Aorta (tissue), 5 donors: ENCODE results near the gene IRF3. TPM values are rescaled to one million over a fixed set of nuclear protein-coding genes. Genes with fewer than 3 reads are reported as not detected.
A peak's percentile ranks its signal among the peaks of the same experiment; 100 is the strongest.
"Not testable (repeated sequence)": the region's sequence is repeated elsewhere in the genome, so short reads cannot be mapped to it uniquely, and the experiment has no call there.

Experiments
- ATAC-seq: fragments of 200-7000 bp; cut with Tn5 transposase; one replicate; pipeline ENCODE4 v1.9.1; 2022; ENCODE audit warnings: moderate library complexity; ENCODE audit not compliant: low FRiP score
- DNase-seq, 2 donors: peaks; one replicate each; pipeline ENCODE4 v3.0.0-alpha.2; 2020
- H3K27ac ChIP-seq, 2 donors: one replicate each; pipeline ENCODE4 v1.5.1; 2013; ENCODE audit warnings: low read length in 2 of 2, mild to moderate bottlenecking in 2 of 2, moderate library complexity in 2 of 2, control low read depth in 1 of 2, inconsistent platforms in 1 of 2, low read depth in 1 of 2
- H3K27me3 ChIP-seq, 2 donors: one replicate each; pipeline ENCODE4 v1.6.1; 2013; ENCODE audit warnings: control low read depth in 1 of 2, low read length in 1 of 2, mild to moderate bottlenecking in 1 of 2, moderate library complexity in 1 of 2; ENCODE audit not compliant: insufficient read depth in 2 of 2, control insufficient read depth in 1 of 2
- H3K36me3 ChIP-seq, 2 donors: one replicate each; pipeline ENCODE4 v1.6.1; 2013; ENCODE audit warnings: control low read depth in 1 of 2, low read length in 1 of 2, mild to moderate bottlenecking in 1 of 2; ENCODE audit not compliant: insufficient read depth in 2 of 2, control insufficient read depth in 1 of 2
- H3K4me1 ChIP-seq, 2 donors: one replicate each; pipeline ENCODE4 v1.6.1; 2013; ENCODE audit warnings: low read length in 2 of 2, control low read depth in 1 of 2, mild to moderate bottlenecking in 1 of 2, moderate library complexity in 1 of 2; ENCODE audit not compliant: insufficient read depth in 2 of 2, control insufficient read depth in 1 of 2
- H3K4me3 ChIP-seq, 2 donors: one replicate each; pipeline ENCODE4 v1.5.1; 2013; ENCODE audit warnings: low read length in 2 of 2, control low read depth in 1 of 2, mild to moderate bottlenecking in 1 of 2
- H3K9me3 ChIP-seq: one replicate; pipeline ENCODE4 v1.6.1; 2013; ENCODE audit warnings: mild to moderate bottlenecking, low read length; ENCODE audit not compliant: control insufficient read depth
- WGBS, 2 donors: extraction: QIAGEN DNeasy Blood & Tissue Kit; methylation state at CpG; one replicate each; pipeline ENCODE4 v1.1.7; 2013; 5-methylcytosine and 5-hydroxymethylcytosine counted together
- intact Hi-C, 2 donors: fragments of 100-400 bp; cut with DNase I; formaldehyde crosslinking; loops; one replicate each; pipeline versions ENCODE4 v1.14.2 to v1.15.0; 2022
- polyA plus RNA-seq, 2 donors: library from polyadenylated mRNA; stranded (reverse); fragments of 200-250 nt; gene quantifications; one replicate each; pipeline ENCODE4 v1.2.3, GENCODE V29; 2013
- total RNA-seq, 2 donors: library from RNA; stranded (reverse); fragmentation: NEBNext Ultra II Directional; extraction: Animal tissue kit (Norgen Biotek cat#: 25700); gene quantifications; one replicate each; pipeline ENCODE4 v1.2.1, GENCODE V29; 2021
- donor health status: healthy with polysubstance abuse.
- donor health status: Bipolar disorder and iron deficiency.
- donor health status: DM: no; HTN: no; CAD: no.
- donor health status: DM: no; HTN: no; CAD: no.
- donor health status: DM: yes; HTN: yes; CAD: no.

IRF3 gene
- total and polyA plus RNA-seq, 4 donors = 37.8 to 278 (median 68.2) TPM

DNA sequence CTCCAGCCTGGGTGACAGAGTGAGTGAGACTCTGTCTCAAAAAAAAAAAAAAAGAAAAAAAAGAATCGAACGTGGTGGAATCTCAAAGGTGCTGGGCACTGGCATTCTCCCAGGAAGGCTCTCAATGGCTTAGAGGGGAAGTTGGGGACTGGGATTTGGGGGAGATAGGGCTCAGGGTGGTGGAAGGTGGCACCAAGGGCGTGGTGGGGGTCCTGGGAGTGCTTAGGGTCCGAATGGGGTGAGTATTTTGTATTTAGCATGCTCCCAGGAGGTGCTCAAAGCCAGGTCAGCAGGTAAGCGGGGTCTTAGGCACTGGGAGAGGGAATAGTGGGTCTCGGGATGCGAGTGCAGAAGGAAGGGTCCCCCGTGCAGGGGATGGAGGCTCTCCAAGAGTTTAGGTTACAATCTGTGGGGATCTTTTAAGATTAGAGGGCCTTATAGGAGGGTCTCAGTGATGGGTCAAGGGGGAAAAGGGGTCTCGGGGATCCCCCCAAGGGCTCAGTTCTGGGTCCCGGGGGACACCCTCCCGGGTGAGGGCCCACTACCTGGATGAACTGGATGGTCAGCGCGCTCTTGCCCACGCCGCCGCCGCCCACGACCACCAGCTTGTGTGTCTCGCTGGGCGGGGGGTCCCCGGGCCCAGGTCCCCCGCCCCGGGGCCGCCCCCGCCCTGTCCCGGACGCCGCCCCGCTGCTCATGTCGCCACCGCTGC is 26.1 kb downstream of the IRF3 start:
- intact Hi-C loops = loop anchor here (2.0 kb wide), 2 partner anchors 43 to 47 kb away; no protein-coding TSS in a partner anchor
- no peak for DNase-seq
- ATAC-seq = no peak
- peak overlapping the region; percentile 69 to 71 for H3K4me3 ChIP-seq
- no peaks in the 10 kb centered on the region for H3K4me1 ChIP-seq
- no peaks in the 10 kb centered on the region for H3K27me3 ChIP-seq
- no peaks in the 10 kb centered on the region for H3K9me3 ChIP-seq
- peak overlapping the region; percentile 77 to 84 for H3K27ac ChIP-seq
- peaks cover 0 to 3% of the 10 kb centered on the region in 2 donors for H3K36me3 ChIP-seq
- 0 to 1% methylated on average over 27 to 31 of the region's 31 CpGs for WGBS, 2 donors

DNA sequence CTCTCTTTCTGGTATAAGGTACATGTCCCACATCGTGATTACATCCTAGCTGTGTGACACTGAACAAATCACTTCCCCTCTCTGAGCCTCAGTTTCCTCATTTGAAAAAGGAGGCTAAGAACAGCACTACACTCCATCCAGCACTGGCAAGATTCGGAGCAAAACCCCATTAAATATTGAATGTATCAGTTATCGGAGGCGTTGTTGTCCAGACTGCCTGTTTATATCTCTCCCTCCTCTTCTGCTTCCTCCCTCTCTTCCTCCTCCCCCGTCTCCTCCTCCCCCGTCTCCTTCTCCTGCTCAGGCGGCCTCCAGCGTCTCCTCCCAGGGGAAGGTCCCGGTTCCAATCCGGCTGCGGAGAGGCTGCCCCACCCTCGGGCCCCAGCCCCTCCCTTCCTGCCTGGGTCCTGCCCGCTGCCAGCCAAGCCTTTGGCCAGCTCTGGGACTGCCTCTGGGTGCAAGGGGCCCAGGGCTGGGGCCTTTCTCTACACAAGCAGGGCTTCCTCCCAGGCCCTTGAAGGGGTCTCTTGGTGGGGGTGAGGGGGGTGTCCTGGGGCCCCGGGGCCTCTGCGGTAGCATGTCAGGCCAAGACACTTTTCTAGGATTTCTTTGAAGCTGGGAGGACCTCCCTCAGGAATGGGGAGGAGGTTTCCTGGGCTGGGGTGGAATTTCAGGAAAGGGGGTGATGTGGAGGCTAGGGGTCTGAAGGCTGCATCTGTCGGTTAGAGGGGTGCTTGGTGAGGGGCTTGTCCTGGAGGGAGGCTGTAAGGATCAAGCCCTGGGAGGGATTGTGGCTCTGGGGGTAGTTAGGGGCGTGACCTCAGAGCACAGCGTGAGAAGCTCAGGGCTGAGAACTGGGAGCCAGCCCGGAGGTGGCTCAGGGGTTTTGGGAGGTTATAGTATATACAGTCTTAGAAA is 27.6 kb downstream of the IRF3 start:
- H3K36me3 ChIP-seq = peaks cover 0 to 3% of the 10 kb centered on the region in 2 donors
- H3K4me3 ChIP-seq = peak overlapping the region; percentile 37 to 71
- peak; percentile 93 to 96 for DNase-seq
- peak; percentile 4 for ATAC-seq
- H3K27ac ChIP-seq = peak overlapping the region; percentile 22 to 59
- 1 to 4% methylated on average over 14 to 19 of the region's 19 CpGs for WGBS, 2 donors
- no peaks in the 10 kb centered on the region for H3K4me1 ChIP-seq
- H3K27me3 ChIP-seq = no peaks in the 10 kb centered on the region
- no peaks in the 10 kb centered on the region for H3K9me3 ChIP-seq
- intact Hi-C loops = loop anchor here (1.0 to 2.0 kb wide), 3 partner anchors 27 to 45 kb away; partner anchors contain the start of genes BCL2L12 (in 1 of the 2) and IRF3 (in 1 of the 2)

- DNase-seq (no peak), ATAC-seq (no peak)
- WGBS, 2 donors = 79 to 80% methylated on average over 30 of the region's 30 CpGs
- no peak overlapping the region for H3K27ac ChIP-seq
- peaks cover 0 to 3% of the 10 kb centered on the region in 2 donors for H3K36me3 ChIP-seq
- intact Hi-C loops = no loop called here
- no peaks in the 10 kb centered on the region for H3K9me3 ChIP-seq
- H3K27me3 ChIP-seq = no peaks in the 10 kb centered on the region
- no peak overlapping the region for H3K4me3 ChIP-seq
- H3K4me1 ChIP-seq = no peaks in the 10 kb centered on the region
Measured at GRCh38 chr19:49636233-49636932, 29.3 kb downstream of the IRF3 start.

- Histone ChIP-seq H3K4me1 (no peaks in the 10 kb centered on the region), H3K27me3 (no peaks in the 10 kb centered on the region), H3K9me3 (no peaks in the 10 kb centered on the region), H3K36me3 (peaks cover 0 to 3% of the 10 kb centered on the region in 2 donors), H3K27ac (no peak overlapping the region), H3K4me3 (no peak overlapping the region)
- 50% methylated on average over 24 of the region's 24 CpGs for WGBS, 2 donors
- intact Hi-C loops = no loop called here
- DNase-seq = no peak
- no peak for ATAC-seq
Measured at GRCh38 chr19:49635530-49636232, 30.0 kb downstream of the IRF3 start.

DNA sequence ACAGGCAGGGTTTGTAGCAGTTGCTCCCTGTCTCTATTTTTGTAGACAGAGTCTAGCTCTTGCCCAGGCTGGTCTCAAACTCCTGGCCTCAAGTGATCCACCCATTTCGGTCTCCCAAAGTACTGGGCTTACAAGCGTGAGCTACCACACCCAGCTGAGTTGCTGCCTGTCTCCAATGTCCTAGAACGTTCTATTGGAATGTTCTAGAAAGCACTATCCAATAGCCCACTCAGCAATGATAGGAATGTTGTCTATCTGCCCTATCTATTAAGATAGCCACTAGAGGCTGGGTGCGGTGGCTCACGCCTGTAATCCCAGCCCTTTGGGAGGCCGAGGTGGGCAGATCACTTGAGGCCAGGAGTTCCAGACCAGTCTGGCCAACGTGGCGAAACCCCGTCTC is 32.4 kb downstream of the IRF3 start:
- H3K9me3 ChIP-seq, H3K27me3 ChIP-seq, ATAC-seq, H3K4me1 ChIP-seq, DNase-seq, intact Hi-C loops, H3K36me3 ChIP-seq, H3K4me3 ChIP-seq, H3K27ac ChIP-seq: not testable (repeated sequence)
- WGBS, 2 donors = 67 to 78% methylated on average over 9 of the region's 9 CpGs

- Histone ChIP-seq H3K27ac (no peak overlapping the region), H3K36me3 (peaks cover 0 to 3% of the 10 kb centered on the region in 2 donors), H3K9me3 (no peaks in the 10 kb centered on the region), H3K4me1 (no peaks in the 10 kb centered on the region), H3K4me3 (no peak overlapping the region), H3K27me3 (no peaks in the 10 kb centered on the region)
- intact Hi-C loops = no loop called here
- WGBS, 2 donors = 92 to 97% methylated on average over 5 of the region's 5 CpGs
- ATAC-seq (no peak), DNase-seq (no peak)
Measured at GRCh38 chr19:49632576-49632975, 33.1 kb downstream of the IRF3 start.

GRCh38 chr19:49631610-49632192 is 34.0 kb downstream of the IRF3 start:
- Histone ChIP-seq H3K27me3 (no peaks in the 10 kb centered on the region), H3K36me3 (peaks cover 0 to 3% of the 10 kb centered on the region in 2 donors), H3K4me1 (no peaks in the 10 kb centered on the region), H3K27ac (no peak overlapping the region), H3K4me3 (no peak overlapping the region), H3K9me3 (no peaks in the 10 kb centered on the region)
- intact Hi-C loops = no loop called here
- ATAC-seq (peak; percentile 33), DNase-seq (no peak)
- WGBS, 2 donors = 88 to 92% methylated on average over 19 of the region's 19 CpGs
